DOHH2 (cell line): Measurements from ENCODE around the gene FGF22.

Source experiments
- H3F3A ChIP-seq: fragments of 200-600 bp; sonication (generic), shearing (Covaris generic); 2 replicates; pipeline ENCODE4 v1.6.0; 2016; ENCODE audit warnings: antibody characterized with exemption, mild to moderate bottlenecking; ENCODE audit not compliant: control insufficient read depth, insufficient read depth
- H3K27ac ChIP-seq: fragments of 200-600 bp; sonication (generic); 2 replicates; pipeline ENCODE4 v1.5.1; 2014; ENCODE audit warnings: low read depth, mild to moderate bottlenecking, low read length, moderate library complexity
- H3K27me3 ChIP-seq: fragments of 200-600 bp; sonication (generic); 2 replicates; pipeline ENCODE4 v1.6.1; 2014; ENCODE audit warnings: mild to moderate bottlenecking, low read length, mixed read lengths; ENCODE audit not compliant: control insufficient read depth
- H3K36me3 ChIP-seq: fragments of 200-600 bp; sonication (generic); 2 replicates; pipeline ENCODE4 v1.6.1; 2014; ENCODE audit warnings: mild to moderate bottlenecking, low read length, moderate library complexity, mixed read lengths; ENCODE audit not compliant: control insufficient read depth
- H3K4me1 ChIP-seq: fragments of 200-600 bp; sonication (generic); 2 replicates; pipeline ENCODE4 v1.6.1; 2014; ENCODE audit warnings: mild to moderate bottlenecking, low read length, mixed read lengths; ENCODE audit not compliant: control insufficient read depth
- H3K4me2 ChIP-seq: fragments of 200-600 bp; sonication (generic); 2 replicates; pipeline ENCODE4 v1.6.0; 2014; ENCODE audit warnings: mild to moderate bottlenecking, low read length, moderate library complexity
- H3K4me3 ChIP-seq: fragments of 200-600 bp; sonication (generic); 2 replicates; pipeline ENCODE4 v1.5.1; 2014; ENCODE audit warnings: mild to moderate bottlenecking, low read length, mixed read lengths
- H3K79me2 ChIP-seq: fragments of 200-600 bp; sonication (generic); 2 replicates; pipeline ENCODE4 v1.6.1; 2014; ENCODE audit warnings: mild to moderate bottlenecking, low read length, mixed read lengths; ENCODE audit not compliant: control insufficient read depth
- H3K9me2 ChIP-seq: fragments of 200-600 bp; sonication (generic); replicated peaks from 2 replicates; pipeline ENCODE4 v1.6.1; 2014; ENCODE audit warnings: mild to moderate bottlenecking, low read length, mixed read lengths; ENCODE audit not compliant: control insufficient read depth
- H3K9me3 ChIP-seq: fragments of 200-600 bp; sonication (generic); 2 replicates; pipeline ENCODE4 v1.6.1; 2014; ENCODE audit warnings: antibody characterized with exemption, low read length, mixed read lengths; ENCODE audit not compliant: control insufficient read depth, insufficient read depth
- H4K20me1 ChIP-seq: fragments of 200-600 bp; sonication (generic); 2 replicates; pipeline ENCODE4 v1.6.0; 2014; ENCODE audit warnings: low read depth, mild to moderate bottlenecking, antibody characterized with exemption, low read length, moderate library complexity; ENCODE audit not compliant: control insufficient read depth, insufficient read depth
- CTCF ChIP-seq: fragments of 200-600 bp; sonication (generic); IDR thresholded peaks from one replicate; pipeline ENCODE4 v1.5.1; 2014; ENCODE audit warnings: antibody characterized with exemption, mild to moderate bottlenecking, low read depth, low read length; ENCODE audit not compliant: poor library complexity, severe bottlenecking
- EZH2phosphoT487 ChIP-seq: fragments of 200-600 bp; sonication (generic); IDR thresholded peaks from 2 replicates; pipeline ENCODE4 v1.6.1; 2017; ENCODE audit warnings: borderline replicate concordance, mild to moderate bottlenecking, antibody characterized with exemption, low read length, moderate library complexity, mixed read lengths

The FGF22 gene

GRCh38 chr19:621819-622218 lies 17.9 kb upstream of the FGF22 start:
- Histone ChIP-seq H3K27me3 (no peaks in the 10 kb centered on the region), H3K4me2 (no peak overlapping the region), H3K79me2 (no peaks in the 10 kb centered on the region), H3F3A (no peaks in the 10 kb centered on the region), H3K9me2 (no peaks in the 10 kb centered on the region), H3K27ac (no peak overlapping the region), H3K4me1 (no peaks in the 10 kb centered on the region), H3K9me3 (no peaks in the 10 kb centered on the region), H3K4me3 (no peak overlapping the region), H4K20me1 (no peaks in the 10 kb centered on the region), H3K36me3 (peaks cover 44% of the 10 kb centered on the region)
- no peak for TF ChIP-seq EZH2phosphoT487
- TF ChIP-seq CTCF, result no peak

GRCh38 chr19:622666-623065 lies 17.0 kb upstream of the FGF22 start:
- no peaks in the 10 kb centered on the region for H3K4me1 ChIP-seq
- no peaks in the 10 kb centered on the region for H3F3A ChIP-seq
- H3K27ac ChIP-seq, result no peak overlapping the region
- H3K9me2 ChIP-seq, result no peaks in the 10 kb centered on the region
- H3K79me2 ChIP-seq, result peaks cover 5% of the 10 kb centered on the region
- no peaks in the 10 kb centered on the region for H3K27me3 ChIP-seq
- no peak overlapping the region for H3K4me3 ChIP-seq
- H4K20me1 ChIP-seq, result no peaks in the 10 kb centered on the region
- TF ChIP-seq CTCF (no peak), EZH2phosphoT487 (no peak)
- no peaks in the 10 kb centered on the region for H3K9me3 ChIP-seq
- H3K4me2 ChIP-seq, result no peak overlapping the region
- H3K36me3 ChIP-seq, result peaks cover 45% of the 10 kb centered on the region

- Histone ChIP-seq H3K9me3 (no peaks in the 10 kb centered on the region), H3K79me2 (peaks cover 11% of the 10 kb centered on the region), H3K9me2 (no peaks in the 10 kb centered on the region), H4K20me1 (no peaks in the 10 kb centered on the region), H3K36me3 (peaks cover 47% of the 10 kb centered on the region), H3K4me3 (no peak overlapping the region), H3K27me3 (no peaks in the 10 kb centered on the region), H3K27ac (no peak overlapping the region), H3F3A (no peaks in the 10 kb centered on the region), H3K4me2 (no peak overlapping the region), H3K4me1 (no peaks in the 10 kb centered on the region)
- TF ChIP-seq EZH2phosphoT487 (no peak), CTCF (no peak)
Measured at GRCh38 chr19:623175-623916, 16.3 kb upstream of the FGF22 start.
